ENCODE results near the gene GPR155. TPM values are rescaled to one million over a fixed set of nuclear protein-coding genes. Genes with fewer than 3 reads are reported as not detected.
A peak's percentile ranks its signal among the peaks of the same experiment; 100 is the strongest.

Gene GPR155
- 9.9 TPM for total RNA-seq (ENCODE audit: insufficient read depth, low replicate concordance)

GRCh38 chr2:174486563-174487107, at the start of gene GPR155:
Gene GPR155 (minus strand): TSS chr2:174487029. CDS start chr2:174481956, 5,073 bp downstream.
- peak; percentile 66 for DNase-seq (ENCODE audit: low spot score)

- peak; percentile 30 for DNase-seq (ENCODE audit: low spot score)
Observed at GRCh38 chr2:174535757-174536703, 49.2 kb upstream of the GPR155 start.

- peak; percentile 24 for DNase-seq (ENCODE audit: low spot score)
Observed at GRCh38 chr2:174535083-174535482, 48.3 kb upstream of the GPR155 start.

- no peak for DNase-seq (ENCODE audit: low spot score)
Observed at GRCh38 chr2:174529916-174530315, 43.1 kb upstream of the GPR155 start.

- no peak for DNase-seq (ENCODE audit: low spot score)
Observed at GRCh38 chr2:174527959-174528358, 41.1 kb upstream of the GPR155 start.

GRCh38 chr2:174527101-174527721, 40.4 kb upstream of the GPR155 start:
- DNase-seq (ENCODE audit: low spot score) = no peak

- no peak for DNase-seq (ENCODE audit: low spot score)
Observed at GRCh38 chr2:174524527-174524926, 37.7 kb upstream of the GPR155 start.

GRCh38 chr2:174522553-174522952, 35.7 kb upstream of the GPR155 start:
- peak; percentile 25 for DNase-seq (ENCODE audit: low spot score)

- no peak for DNase-seq (ENCODE audit: low spot score)
Observed at GRCh38 chr2:174518395-174518794, 31.6 kb upstream of the GPR155 start.

- DNase-seq (ENCODE audit: low spot score) = no peak
Observed at GRCh38 chr2:174516501-174517378, 29.9 kb upstream of the GPR155 start.

- no peak for DNase-seq (ENCODE audit: low spot score)
Observed at GRCh38 chr2:174512345-174512744, 25.5 kb upstream of the GPR155 start.

- DNase-seq (ENCODE audit: low spot score) = no peak
Observed at GRCh38 chr2:174511580-174512260, 24.9 kb upstream of the GPR155 start.

GRCh38 chr2:174510583-174511189, 23.9 kb upstream of the GPR155 start:
- no peak for DNase-seq (ENCODE audit: low spot score)

- DNase-seq (ENCODE audit: low spot score) = no peak
Observed at GRCh38 chr2:174503161-174503809, 16.5 kb upstream of the GPR155 start.

- no peak for DNase-seq (ENCODE audit: low spot score)
Observed at GRCh38 chr2:174499371-174499770, 12.5 kb upstream of the GPR155 start.

GRCh38 chr2:174495365-174496012, 8.7 kb upstream of the GPR155 start:
- peak; percentile 38 for DNase-seq (ENCODE audit: low spot score)

GRCh38 chr2:174493549-174494331, 6.9 kb upstream of the GPR155 start:
- DNase-seq (ENCODE audit: low spot score) = no peak

- DNase-seq (ENCODE audit: low spot score) = no peak
Observed at GRCh38 chr2:174492963-174493431, 6.2 kb upstream of the GPR155 start.

Data from umbilical cord (tissue), 2 donors.